HG02943 (cell line): ENCODE data around the gene PPA2.
A peak's percentile ranks its signal among the peaks of the same experiment; 100 is the strongest.

Experiments used
- ATAC-seq: cut with Tn5 transposase; IDR thresholded peaks from one replicate; pipeline ENCODE4 v1.9.1; 2021; ENCODE audit warnings: mild to moderate bottlenecking, low read depth, moderate library complexity; ENCODE audit not compliant: unreplicated experiment

PPA2 gene

GRCh38 chr4:105400901-105401677, 72.8 kb downstream of the PPA2 start:
- ATAC-seq = no peak

- ATAC-seq = no peak
Observed at GRCh38 chr4:105399532-105400161, 74.2 kb downstream of the PPA2 start.

- no peak for ATAC-seq
Observed at GRCh38 chr4:105392858-105393257, 81.0 kb downstream of the PPA2 start.

- no peak for ATAC-seq
Observed at GRCh38 chr4:105389167-105389566, 84.7 kb downstream of the PPA2 start.

GRCh38 chr4:105387466-105387865, 86.4 kb downstream of the PPA2 start:
- ATAC-seq = no peak

GRCh38 chr4:105386012-105386411, 87.8 kb downstream of the PPA2 start:
- no peak for ATAC-seq

- ATAC-seq = no peak
Observed at GRCh38 chr4:105374071-105374470, 99.8 kb downstream of the PPA2 start.

- ATAC-seq = no peak
Observed at GRCh38 chr4:105373324-105373723, 100.5 kb downstream of the PPA2 start.

GRCh38 chr4:105369988-105370387, 103.9 kb downstream of the PPA2 start:
- no peak for ATAC-seq

GRCh38 chr4:105361053-105361452, 112.8 kb downstream of the PPA2 start:
- no peak for ATAC-seq

- no peak for ATAC-seq
Observed at GRCh38 chr4:105357258-105357980, 116.4 kb downstream of the PPA2 start.

GRCh38 chr4:105356194-105356593, 117.7 kb downstream of the PPA2 start:
- no peak for ATAC-seq

GRCh38 chr4:105352826-105353225, 121.0 kb downstream of the PPA2 start:
- peak; percentile 54 for ATAC-seq

GRCh38 chr4:105351861-105352260, 122.0 kb downstream of the PPA2 start:
- no peak for ATAC-seq

- no peak for ATAC-seq
Observed at GRCh38 chr4:105350859-105351490, 122.9 kb downstream of the PPA2 start.

- no peak for ATAC-seq
Observed at GRCh38 chr4:105348719-105349118, 125.1 kb downstream of the PPA2 start.

GRCh38 chr4:105346869-105347268, 127.0 kb downstream of the PPA2 start:
- ATAC-seq = no peak

- no peak for ATAC-seq
Observed at GRCh38 chr4:105345838-105346237, 128.0 kb downstream of the PPA2 start.

- no peak for ATAC-seq
Observed at GRCh38 chr4:105345358-105345757, 128.5 kb downstream of the PPA2 start.

- ATAC-seq = no peak
Observed at GRCh38 chr4:105344141-105344540, 129.7 kb downstream of the PPA2 start.
